ENCODE results near the gene PDE4A.

The PDE4A gene

DNA sequence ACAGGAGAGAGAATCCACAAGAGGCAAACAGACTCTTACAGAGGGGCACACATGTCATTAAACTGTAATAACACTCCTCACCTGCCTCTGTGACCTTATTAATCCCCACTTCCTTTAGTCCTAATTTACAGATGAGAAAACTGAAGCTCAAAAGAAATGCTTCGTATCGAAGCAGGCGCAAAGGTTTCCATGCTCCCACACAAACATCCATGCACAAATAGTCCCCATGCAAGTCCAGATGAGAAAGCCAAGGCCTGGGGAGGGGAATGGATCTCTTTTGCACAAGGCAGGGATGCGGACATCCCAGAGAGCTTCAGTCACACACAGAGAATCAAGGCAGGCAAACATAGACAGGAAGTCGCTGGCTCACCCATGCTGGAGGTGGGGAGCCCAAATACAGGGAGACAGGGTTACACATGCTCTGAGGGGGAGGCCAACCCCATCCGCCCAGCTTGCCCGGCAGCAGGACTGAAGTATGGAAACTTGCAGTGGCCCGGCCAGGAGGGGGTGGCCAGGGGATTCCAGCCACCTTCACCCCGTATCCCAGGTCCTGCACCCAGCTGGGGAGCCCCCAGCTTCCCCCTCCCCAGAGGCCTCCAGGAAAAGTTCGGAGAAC is 96.4 kb downstream of the PDE4A start:
- no peak for DNase-seq

DNA sequence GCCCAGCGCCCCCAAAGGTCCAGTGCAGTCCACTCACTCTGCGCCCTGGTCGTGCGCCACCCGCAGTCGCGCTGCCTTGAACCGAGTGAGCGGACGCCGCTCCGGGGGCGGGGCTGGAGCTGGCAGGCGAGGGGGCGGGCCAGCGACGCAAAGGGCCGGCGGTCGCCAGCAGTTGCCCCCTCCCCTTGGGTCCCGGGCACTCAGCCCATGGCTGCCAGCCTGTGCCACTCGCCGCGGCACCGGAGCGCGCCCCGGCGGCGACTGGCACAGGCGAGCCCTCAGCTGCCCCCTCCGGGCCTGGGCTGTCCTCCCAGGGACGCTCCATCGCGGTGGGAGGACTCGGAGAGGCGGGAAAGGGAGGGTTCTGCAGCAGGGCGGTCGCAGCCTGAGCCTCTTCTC is 97.0 kb downstream of the PDE4A start, which contains the start of gene S1PR5:
Gene S1PR5 (minus strand): TSS at position 87 of the 399 bp plus-strand sequence. CDS start 2,436 bp downstream, outside the sequence.
- DNase-seq: no peak

DNA sequence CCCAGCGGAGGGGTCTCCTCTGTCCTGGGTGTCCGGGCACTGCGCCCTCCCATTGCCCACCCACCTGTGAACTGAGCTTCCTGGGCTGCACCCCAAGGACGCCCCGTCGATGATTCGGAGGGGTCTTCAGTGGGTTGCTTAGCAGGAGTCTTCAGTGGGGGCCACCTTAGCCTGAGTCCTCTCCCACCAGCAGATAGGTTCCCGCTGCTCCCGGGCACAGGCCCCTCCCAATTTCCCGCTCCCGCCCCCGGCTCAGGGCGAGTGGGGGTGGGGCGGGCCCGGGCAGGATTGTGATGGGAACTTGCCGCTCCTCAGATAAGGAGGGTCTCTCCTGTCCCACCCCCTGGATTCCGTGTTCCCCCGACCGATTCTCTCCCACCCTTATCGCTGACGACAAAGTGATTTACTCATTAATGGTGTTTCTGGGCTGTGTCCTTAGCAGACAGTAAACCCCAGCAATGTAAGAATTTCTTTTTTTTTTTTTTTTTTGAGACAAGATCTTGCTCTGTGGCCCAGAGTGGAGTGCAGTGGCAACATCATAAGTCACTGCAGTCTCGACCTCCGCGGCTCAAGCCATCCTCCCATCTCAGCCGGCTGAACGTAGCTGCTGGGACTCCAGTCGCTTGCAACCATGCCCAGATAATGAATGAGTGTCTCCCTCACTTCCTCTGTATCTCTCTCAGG is 97.6 kb downstream of the PDE4A start:
- DNase-seq: no peak

DNA sequence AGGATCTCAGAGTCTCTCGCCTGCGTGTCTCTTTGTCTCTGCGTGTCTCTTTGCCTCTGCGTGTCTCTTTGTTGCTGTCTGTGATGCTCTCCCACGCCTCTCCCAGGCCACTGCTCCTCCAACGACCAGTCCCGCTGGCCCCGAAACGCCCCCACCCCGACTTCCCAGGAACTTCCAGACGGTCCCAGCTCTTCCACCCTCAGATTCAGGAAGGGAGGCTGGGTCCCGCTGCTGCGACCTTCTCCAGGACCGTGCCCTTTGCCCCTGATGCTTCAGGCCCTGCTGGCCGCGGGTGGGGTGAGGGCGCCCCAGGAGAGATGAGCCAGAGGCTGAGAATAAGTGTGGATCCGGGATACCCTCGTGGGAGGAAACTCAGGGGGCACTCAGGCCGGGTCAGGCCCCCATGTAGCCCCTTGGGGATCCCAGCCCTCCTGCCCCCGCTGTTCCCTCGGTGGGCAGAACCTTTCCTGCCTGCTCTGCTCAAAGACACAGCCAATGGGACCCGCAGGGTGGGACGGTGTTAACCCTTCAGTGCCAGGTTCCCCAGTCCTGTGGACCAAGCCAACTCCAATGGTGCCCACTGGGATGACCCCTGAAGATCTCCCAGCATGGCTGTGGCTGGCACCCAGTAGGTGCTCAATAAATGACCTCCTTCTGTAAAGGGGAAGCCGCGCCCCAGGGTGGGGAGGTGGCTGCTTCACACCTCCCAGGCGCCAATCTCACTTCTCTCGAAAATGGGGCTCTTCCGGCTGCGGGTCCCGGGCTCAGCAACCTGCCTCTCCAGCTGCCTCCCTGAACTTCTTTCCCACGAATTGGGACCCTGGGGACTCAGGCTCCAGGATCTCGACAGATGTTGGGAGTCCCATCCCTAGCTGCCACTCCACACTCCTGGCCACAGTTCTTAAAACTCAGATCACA is 98.4 kb downstream of the PDE4A start:
- DNase-seq: no peak
